Measurements from ENCODE around the gene PSAPL1. TPM values are rescaled to one million over a fixed set of nuclear protein-coding genes. Genes with fewer than 3 reads are reported as not detected.

Gene PSAPL1
- total RNA-seq, 1 experiment from 2014 or later: not detected

- TF ChIP-seq E2F1 (CRISPR knock-in tag; IDR thresholded peaks at IDR 0.05) (no peak), USF1 (CRISPR knock-in tag; IDR thresholded peaks at IDR 0.05) (no peak), MLX (CRISPR knock-in tag; IDR thresholded peaks at IDR 0.05) (no peak), ZNF416 (CRISPR knock-in tag; IDR thresholded peaks at IDR 0.05) (no peak)
Measured at GRCh38 chr4:7459471-7459870, 24.7 kb upstream of the PSAPL1 start (continued).

- ATAC-seq: no peak
- CTCF ChIA-PET: no interaction called here
- Mint-ChIP-seq H3K27me3 (ENCODE audit: low read depth) (no peaks in the 10 kb centered on the region; the same call in 1 of the 2 replicates), H3K9me3 (no peaks in the 10 kb centered on the region), H3K4me1 (peaks cover 16% of the 10 kb centered on the region), H3K36me3 (no peaks in the 10 kb centered on the region), H3K27ac (no peak overlapping the region), H3K4me3 (no peak overlapping the region)
- POLR2A ChIA-PET: no interaction called here
- TF ChIP-seq ZNF281 (CRISPR knock-in tag; IDR thresholded peaks at IDR 0.05) (no peak), ZNF396 (CRISPR knock-in tag; IDR thresholded peaks at IDR 0.05; ENCODE audit: borderline replicate concordance) (no peak), TEAD4 (CRISPR knock-in tag; IDR thresholded peaks at IDR 0.05) (no peak), ZBTB43 (CRISPR knock-in tag; IDR thresholded peaks at IDR 0.05) (no peak), ATF6 (CRISPR knock-in tag; IDR thresholded peaks at IDR 0.05) (no peak), MAX (CRISPR knock-in tag; IDR thresholded peaks at IDR 0.05) (no peak), SP1 (CRISPR knock-in tag; conservative IDR thresholded peaks at IDR 0.05) (no peak)
- no peak for DNase-seq (ENCODE audit: low spot score)
Measured at GRCh38 chr4:7458477-7458876, 23.7 kb upstream of the PSAPL1 start.

GRCh38 chr4:7458066-7458425 is 23.3 kb upstream of the PSAPL1 start:
- POLR2A ChIA-PET: no interaction called here
- no peaks in the 10 kb centered on the region; the same call in 1 of the 2 replicates for H3K27me3 Mint-ChIP-seq (ENCODE audit: low read depth)
- H3K9me3 Mint-ChIP-seq: no peaks in the 10 kb centered on the region
- peaks cover 14% of the 10 kb centered on the region for H3K4me1 Mint-ChIP-seq
- H3K36me3 Mint-ChIP-seq: no peaks in the 10 kb centered on the region
- H3K4me3 Mint-ChIP-seq: no peak overlapping the region
- CTCF ChIA-PET: no interaction called here
- DNase-seq (ENCODE audit: low spot score): no peak
- H3K27ac Mint-ChIP-seq: no peak overlapping the region
- no peak for ATAC-seq
- TF ChIP-seq FOXP1 (CRISPR knock-in tag; IDR thresholded peaks at IDR 0.05; ENCODE audit: borderline replicate concordance) (no peak), NFYB (CRISPR knock-in tag; conservative IDR thresholded peaks at IDR 0.05; ENCODE audit: low read depth) (no peak), TP53 (CRISPR knock-in tag; IDR thresholded peaks at IDR 0.05) (no peak), NR3C1 (CRISPR knock-in tag; conservative IDR thresholded peaks at IDR 0.05; ENCODE audit: low read depth) (no peak), ETV6 (CRISPR knock-in tag; IDR thresholded peaks at IDR 0.05) (no peak), ATF6 (CRISPR knock-in tag; IDR thresholded peaks at IDR 0.05) (no peak), USF1 (CRISPR knock-in tag; IDR thresholded peaks at IDR 0.05) (no peak), AFF4 (CRISPR knock-in tag; IDR thresholded peaks at IDR 0.05; ENCODE audit: borderline replicate concordance) (no peak)
